HUES6 (cell line): Measurements from ENCODE around the gene SMYD3.
"Not testable (repeated sequence)": the region's sequence is repeated elsewhere in the genome, so short reads cannot be mapped to it uniquely, and the experiment has no call there.

Source experiments
- H3K27ac ChIP-seq: 2 replicates; pipeline ENCODE4 v1.7.0; 2013; ENCODE audit warnings: low read depth, mild to moderate bottlenecking, low read length, inconsistent platforms
- H3K27me3 ChIP-seq: 2 replicates; pipeline ENCODE4 v1.6.1; 2013; ENCODE audit warnings: low read length; ENCODE audit not compliant: control insufficient read depth, insufficient read depth
- H3K36me3 ChIP-seq: 2 replicates; pipeline ENCODE4 v1.6.1; 2013; ENCODE audit warnings: low read length; ENCODE audit not compliant: control insufficient read depth, insufficient read depth
- H3K4me1 ChIP-seq: 2 replicates; pipeline ENCODE4 v1.6.1; 2013; ENCODE audit warnings: low read length; ENCODE audit not compliant: control insufficient read depth, insufficient read depth
- H3K4me3 ChIP-seq: 2 replicates; pipeline ENCODE4 v1.5.1; 2013; ENCODE audit warnings: low read depth, low read length
- H3K9ac ChIP-seq: one replicate; pipeline ENCODE4 v1.6.1; 2013; ENCODE audit warnings: mild to moderate bottlenecking, low read length
- H3K9me3 ChIP-seq: 2 replicates; pipeline ENCODE4 v1.6.1; 2013; ENCODE audit warnings: low read depth, low read length; ENCODE audit not compliant: control insufficient read depth, insufficient read depth

SMYD3 gene

DNA sequence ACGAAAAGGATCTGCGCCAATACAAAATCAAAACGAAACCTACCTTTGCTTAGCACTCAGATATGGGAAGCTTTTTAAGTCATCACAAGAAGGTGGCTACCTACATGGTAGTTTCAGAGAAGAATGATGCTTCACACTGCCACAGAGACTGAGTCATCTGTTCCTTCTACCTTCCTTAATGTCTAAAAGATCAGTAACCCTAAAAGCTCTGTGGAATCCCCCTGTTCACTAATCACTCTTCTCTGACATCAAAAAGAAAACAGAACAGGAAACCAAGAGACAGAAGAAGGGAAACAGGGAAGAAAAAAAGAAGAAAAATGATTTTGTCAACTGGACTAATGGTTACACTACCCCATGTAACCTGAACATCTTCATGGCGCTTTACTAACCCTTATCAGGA lies 177.2 kb downstream of the SMYD3 start:
- Histone ChIP-seq H3K9me3 (no peaks in the 10 kb centered on the region), H3K4me1 (no peaks in the 10 kb centered on the region; the same call in 1 of the 2 replicates), H3K27me3 (no peaks in the 10 kb centered on the region), H3K9ac (no peak overlapping the region), H3K36me3 (peaks cover 2% of the 10 kb centered on the region; the same call in 1 of the 2 replicates), H3K27ac (no peak overlapping the region), H3K4me3 (no peak overlapping the region)

DNA sequence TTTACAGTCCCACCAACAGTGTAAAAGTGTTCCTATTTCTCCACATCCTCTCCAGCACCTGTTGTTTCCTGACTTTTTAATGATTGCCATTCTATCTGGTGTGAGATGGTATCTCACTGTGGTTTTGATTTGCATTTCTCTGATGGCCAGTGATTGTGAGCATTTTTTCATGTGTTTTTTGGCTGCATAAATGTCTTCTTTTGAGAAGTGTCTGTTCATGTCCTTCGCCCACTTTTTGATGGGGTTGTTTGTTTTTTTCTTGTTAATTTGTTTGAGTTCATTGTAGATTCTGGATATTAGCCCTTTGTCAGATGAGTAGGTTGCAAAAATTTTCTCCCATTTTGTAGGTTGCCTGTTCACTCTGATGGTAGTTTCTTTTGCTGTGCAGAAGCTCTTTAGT lies 177.8 kb downstream of the SMYD3 start:
- not testable (repeated sequence) for H3K27ac ChIP-seq, H3K36me3 ChIP-seq, H3K4me1 ChIP-seq, H3K4me3 ChIP-seq, H3K9ac ChIP-seq, H3K27me3 ChIP-seq, H3K9me3 ChIP-seq

DNA sequence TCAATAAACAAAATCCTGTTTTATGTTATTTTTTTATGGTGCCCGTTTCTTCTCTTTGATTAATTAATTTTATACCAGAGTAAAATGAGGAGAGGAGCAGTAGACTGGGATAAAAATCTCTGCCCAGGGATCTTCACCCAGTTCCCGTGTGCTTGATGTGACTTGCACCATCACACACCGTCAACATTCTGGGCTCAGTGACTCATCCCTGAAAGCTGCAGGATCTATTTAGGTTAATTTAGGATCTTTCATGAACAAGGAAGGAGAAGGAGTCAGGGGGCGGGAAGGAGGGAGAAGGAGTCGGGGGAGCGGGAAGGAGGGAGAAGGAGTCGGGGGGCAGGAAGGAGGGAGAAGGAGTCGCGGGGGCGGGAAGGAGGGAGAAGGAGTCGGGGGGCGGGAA lies 182.4 kb downstream of the SMYD3 start:
- no peak overlapping the region for H3K27ac ChIP-seq
- no peak overlapping the region for H3K9ac ChIP-seq
- H3K36me3 ChIP-seq: peaks cover under 1% of the 10 kb centered on the region; the same call in 1 of the 2 replicates
- peak overlapping the region; percentile 33; the same call in 1 of the 2 replicates for H3K4me3 ChIP-seq
- no peaks in the 10 kb centered on the region for H3K27me3 ChIP-seq
- H3K4me1 ChIP-seq: peaks cover 13% of the 10 kb centered on the region
- no peaks in the 10 kb centered on the region for H3K9me3 ChIP-seq

DNA sequence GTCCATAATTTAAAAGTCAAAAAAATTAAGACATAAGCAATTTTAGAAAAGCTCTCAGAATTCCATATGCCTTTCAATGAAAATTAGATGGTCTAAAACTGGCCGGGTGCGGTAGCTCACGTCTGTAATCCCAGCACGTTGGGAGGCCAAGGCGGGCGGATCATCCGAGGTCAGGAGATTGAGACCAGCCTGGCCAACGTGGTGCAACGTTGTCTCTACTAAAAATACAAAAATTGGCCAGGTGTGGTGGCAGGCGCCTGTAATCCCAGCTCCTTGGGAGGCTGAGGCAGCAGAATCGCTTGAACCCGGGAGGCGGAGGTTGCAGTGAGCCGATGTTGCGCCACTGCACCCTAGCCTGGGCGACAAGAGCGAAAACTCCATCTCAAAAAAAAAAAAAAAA lies 183.0 kb downstream of the SMYD3 start:
- H3K4me1 ChIP-seq: peaks cover 13% of the 10 kb centered on the region
- H3K4me3 ChIP-seq, H3K27me3 ChIP-seq, H3K9ac ChIP-seq, H3K9me3 ChIP-seq, H3K36me3 ChIP-seq, H3K27ac ChIP-seq: not testable (repeated sequence)

DNA sequence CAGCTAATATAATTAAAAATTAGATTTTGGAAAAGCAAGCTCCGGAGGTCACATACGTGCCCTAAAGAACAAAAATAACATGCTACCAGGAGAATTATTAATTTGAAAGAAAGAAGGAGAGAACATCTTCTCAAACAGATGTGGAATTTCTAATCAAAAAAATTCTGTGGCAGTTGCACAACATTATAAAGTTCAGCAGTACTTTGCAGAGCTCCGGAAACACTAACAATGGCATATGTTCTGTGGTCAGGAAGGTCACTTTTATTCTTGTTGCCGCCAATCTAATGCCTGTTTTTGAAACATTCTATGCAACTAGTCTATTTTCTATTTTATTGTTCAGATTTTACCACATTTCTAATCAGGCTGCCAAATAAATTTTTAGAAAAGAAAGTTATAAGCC lies 186.8 kb downstream of the SMYD3 start:
- Histone ChIP-seq H3K27me3 (no peaks in the 10 kb centered on the region), H3K4me1 (peaks cover 18% of the 10 kb centered on the region), H3K27ac (no peak overlapping the region), H3K9me3 (no peaks in the 10 kb centered on the region), H3K36me3 (no peaks in the 10 kb centered on the region), H3K4me3 (no peak overlapping the region), H3K9ac (no peak overlapping the region)

DNA sequence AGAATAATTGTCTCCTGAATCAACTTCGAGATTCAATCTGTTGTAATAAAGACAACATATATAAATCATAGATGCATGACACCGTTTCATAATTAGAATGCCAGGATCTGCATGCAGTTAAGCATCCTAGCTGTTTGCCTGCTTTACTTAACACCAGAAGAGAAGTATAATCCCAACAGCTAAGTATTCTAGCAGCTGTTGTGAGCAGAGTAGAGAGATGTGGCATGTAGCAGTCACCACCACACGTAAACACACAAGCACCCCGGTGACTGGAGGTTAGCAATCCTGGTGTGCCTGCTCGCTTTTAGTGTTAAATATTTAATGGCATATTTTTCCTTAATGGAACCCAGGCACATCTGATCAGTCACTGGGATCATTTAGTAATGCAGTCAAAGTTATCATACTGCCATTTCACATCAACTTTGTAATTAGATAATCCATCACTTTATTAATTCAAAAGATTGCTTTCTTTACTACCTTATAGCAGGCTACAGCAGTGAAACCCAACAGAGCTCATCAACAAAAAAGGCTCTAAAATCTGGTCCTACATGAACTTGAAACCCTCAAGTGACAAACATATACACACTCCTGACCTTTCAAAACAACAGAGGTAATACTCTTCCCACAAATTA lies 187.9 kb downstream of the SMYD3 start:
- H3K4me3 ChIP-seq: no peak overlapping the region
- no peaks in the 10 kb centered on the region for H3K9me3 ChIP-seq
- no peak overlapping the region for H3K27ac ChIP-seq
- peaks cover 14% of the 10 kb centered on the region for H3K4me1 ChIP-seq
- H3K27me3 ChIP-seq: no peaks in the 10 kb centered on the region
- H3K9ac ChIP-seq: no peak overlapping the region
- H3K36me3 ChIP-seq: no peaks in the 10 kb centered on the region

DNA sequence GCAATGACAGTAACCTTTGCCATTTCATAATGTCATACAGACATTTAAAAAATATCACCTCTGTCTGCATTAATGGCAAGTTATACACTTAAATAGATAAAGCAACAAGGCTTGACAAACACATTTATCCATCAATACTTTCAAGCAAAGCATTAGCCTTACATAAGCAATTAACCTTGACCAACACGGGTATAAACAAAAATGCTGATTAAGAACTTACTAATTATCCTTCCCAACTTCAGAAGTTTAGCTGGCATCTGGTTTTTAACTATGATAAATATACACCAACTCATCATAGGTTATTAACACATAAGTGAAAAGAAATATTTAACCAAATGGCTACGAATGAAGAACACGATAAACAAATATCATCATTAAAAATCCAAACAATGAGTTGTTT lies 188.5 kb downstream of the SMYD3 start:
- H3K4me3 ChIP-seq: no peak overlapping the region
- H3K9me3 ChIP-seq: no peaks in the 10 kb centered on the region
- no peaks in the 10 kb centered on the region for H3K27me3 ChIP-seq
- no peaks in the 10 kb centered on the region for H3K36me3 ChIP-seq
- H3K9ac ChIP-seq: no peak overlapping the region
- no peak overlapping the region for H3K27ac ChIP-seq
- H3K4me1 ChIP-seq: peaks cover 9% of the 10 kb centered on the region

DNA sequence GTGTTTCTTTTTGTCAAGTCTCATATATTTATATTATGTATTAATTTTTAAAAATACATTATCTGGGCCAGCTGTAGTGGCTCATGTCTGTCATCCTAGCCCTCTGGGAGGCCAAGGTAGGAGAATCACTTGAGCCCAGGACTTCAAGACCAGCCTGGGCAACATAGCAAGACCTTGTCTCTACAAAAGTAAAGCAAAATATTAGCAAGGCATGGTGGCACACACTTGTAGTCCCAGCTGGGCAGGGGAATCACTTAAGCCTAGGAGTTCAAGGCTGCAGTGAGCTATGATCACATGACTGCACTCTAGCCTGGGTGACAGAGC lies 189.1 kb downstream of the SMYD3 start:
- Histone ChIP-seq H3K4me3 (no peak overlapping the region), H3K9me3 (no peaks in the 10 kb centered on the region), H3K27me3 (no peaks in the 10 kb centered on the region), H3K4me1 (peaks cover 5% of the 10 kb centered on the region; the same call in 1 of the 2 replicates), H3K27ac (no peak overlapping the region), H3K9ac (no peak overlapping the region), H3K36me3 (no peaks in the 10 kb centered on the region)

DNA sequence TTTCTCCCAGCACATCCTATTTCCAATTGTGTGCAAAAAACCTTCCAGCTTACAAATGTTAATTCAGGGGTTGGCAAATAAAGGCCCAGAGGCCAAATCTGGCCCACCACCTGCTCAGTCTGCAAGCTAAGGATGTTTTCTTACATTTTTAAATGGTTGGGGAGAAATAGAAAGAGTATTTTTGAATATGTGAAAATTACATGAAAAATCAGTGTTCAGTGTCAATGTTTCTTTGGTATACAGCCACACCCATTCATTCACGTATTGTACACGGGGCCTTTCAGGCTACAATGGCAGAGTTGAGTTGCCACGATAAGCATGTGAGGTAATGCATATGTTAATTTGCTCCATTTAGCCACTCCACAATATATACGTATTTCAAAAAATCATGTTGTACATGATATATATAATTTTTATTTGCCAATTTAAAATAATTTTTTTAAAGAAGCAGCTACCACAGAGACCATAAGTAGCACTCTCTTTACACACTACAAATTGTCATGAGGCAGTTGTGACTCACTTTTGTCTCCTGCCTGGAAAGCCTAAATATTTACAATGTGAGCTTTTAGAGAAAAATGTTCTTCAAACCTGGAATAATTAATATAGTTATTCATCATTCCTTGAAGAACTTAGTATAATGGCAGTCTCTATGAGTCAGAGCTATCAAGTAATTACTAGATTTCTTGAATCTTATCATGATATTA lies 189.6 kb downstream of the SMYD3 start:
- Histone ChIP-seq H3K4me1 (peaks cover 5% of the 10 kb centered on the region; the same call in 1 of the 2 replicates), H3K27ac (no peak overlapping the region), H3K36me3 (no peaks in the 10 kb centered on the region), H3K4me3 (no peak overlapping the region), H3K9me3 (no peaks in the 10 kb centered on the region), H3K9ac (no peak overlapping the region), H3K27me3 (no peaks in the 10 kb centered on the region)

DNA sequence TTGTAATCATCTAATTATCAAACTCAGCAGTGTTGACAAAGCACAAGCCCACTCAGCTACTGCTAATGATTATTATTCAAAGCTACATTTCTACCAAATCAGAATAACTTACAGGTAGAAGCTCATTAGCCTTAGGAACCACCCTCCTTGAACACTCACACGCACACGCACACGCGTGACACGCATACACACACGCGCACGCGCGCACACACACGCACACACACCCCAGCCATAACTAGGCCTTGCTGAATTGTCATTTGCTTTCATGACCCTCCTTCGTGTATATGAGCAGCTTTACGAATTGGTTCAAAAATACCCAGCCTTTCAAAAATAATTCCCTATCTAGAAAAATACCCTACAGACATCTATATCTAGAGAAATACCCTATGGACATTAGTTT lies 195.6 kb downstream of the SMYD3 start:
- H3K9ac ChIP-seq: no peak overlapping the region
- H3K9me3 ChIP-seq: no peaks in the 10 kb centered on the region
- H3K36me3 ChIP-seq: no peaks in the 10 kb centered on the region
- peaks cover 2% of the 10 kb centered on the region; the same call in 1 of the 2 replicates for H3K4me1 ChIP-seq
- no peak overlapping the region for H3K27ac ChIP-seq
- no peaks in the 10 kb centered on the region for H3K27me3 ChIP-seq
- no peak overlapping the region for H3K4me3 ChIP-seq

DNA sequence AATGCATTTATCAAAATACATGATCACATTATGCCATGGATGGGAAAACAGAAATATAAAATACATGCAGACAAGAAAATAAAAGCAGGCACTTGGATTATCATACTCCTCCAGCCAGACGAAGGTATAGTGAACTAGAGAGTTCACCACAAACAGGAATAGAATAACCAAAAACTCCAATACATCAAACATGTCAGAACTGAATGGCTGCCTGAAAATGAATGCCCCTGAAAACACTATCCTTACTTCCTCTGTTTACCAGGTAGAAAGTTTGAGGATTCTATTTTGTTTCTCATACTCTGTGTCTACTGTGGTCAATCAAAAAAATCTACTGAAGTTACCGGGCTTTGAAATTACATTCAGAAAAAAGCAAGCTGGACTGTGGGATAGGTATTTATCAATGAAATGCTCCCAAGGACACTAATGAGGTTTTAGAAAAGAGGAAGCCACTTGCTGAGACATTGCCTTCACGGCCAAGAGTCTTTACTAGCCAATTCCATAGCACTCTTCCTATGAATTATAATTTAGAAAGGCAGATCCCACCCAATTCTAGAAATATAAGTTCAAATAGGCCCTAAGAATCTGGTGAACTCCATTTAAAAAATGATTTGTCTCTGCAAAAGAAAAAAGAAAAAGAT lies 197.7 kb downstream of the SMYD3 start:
- Histone ChIP-seq H3K27me3 (no peaks in the 10 kb centered on the region), H3K36me3 (no peaks in the 10 kb centered on the region), H3K27ac (no peak overlapping the region), H3K9ac (no peak overlapping the region), H3K4me1 (peaks cover 2% of the 10 kb centered on the region; the same call in 1 of the 2 replicates), H3K4me3 (no peak overlapping the region), H3K9me3 (no peaks in the 10 kb centered on the region)
